Kidney epithelial cell (primary cell): Measurements from ENCODE around the gene PMEPA1. TPM values are rescaled to one million over a fixed set of nuclear protein-coding genes. Genes with fewer than 3 reads are reported as not detected.

Experiments used
- DNase-seq: peaks from one replicate; pipeline ENCODE4 v3.0.0-alpha.2; 2010; ENCODE audit warnings: low read depth
- H3K27me3 ChIP-seq: 2 replicates; pipeline ENCODE4 v1.6.0; 2011; ENCODE audit warnings: low read length; ENCODE audit not compliant: control insufficient read depth, insufficient read depth
- H3K36me3 ChIP-seq: 2 replicates; pipeline ENCODE4 v1.5.1; 2011; ENCODE audit warnings: low read length; ENCODE audit not compliant: control insufficient read depth, insufficient read depth
- H3K4me3 ChIP-seq: 2 replicates; pipeline ENCODE4 v1.5.1; 2011; ENCODE audit warnings: low read depth, mild to moderate bottlenecking, control low read depth, low read length
- total RNA-seq: library from RNA; depleted of rRNA; stranded (reverse); fragments of >200 nt; gene quantifications from 2 replicates; pipeline ENCODE4 v1.2.3, GENCODE V29; 2015
- TF ChIP-seq, protein P1 (sequence below): IDR thresholded peaks from 2 replicates; pipeline ENCODE4 v1.5.1; 2011; ENCODE audit warnings: mild to moderate bottlenecking, moderate library complexity, low read length, control low read depth, inconsistent platforms; ENCODE audit not compliant: insufficient read depth, poor library complexity, severe bottlenecking

PMEPA1 gene
- total RNA-seq, 1 donor from 2014 or later, result 244 TPM

DNA sequence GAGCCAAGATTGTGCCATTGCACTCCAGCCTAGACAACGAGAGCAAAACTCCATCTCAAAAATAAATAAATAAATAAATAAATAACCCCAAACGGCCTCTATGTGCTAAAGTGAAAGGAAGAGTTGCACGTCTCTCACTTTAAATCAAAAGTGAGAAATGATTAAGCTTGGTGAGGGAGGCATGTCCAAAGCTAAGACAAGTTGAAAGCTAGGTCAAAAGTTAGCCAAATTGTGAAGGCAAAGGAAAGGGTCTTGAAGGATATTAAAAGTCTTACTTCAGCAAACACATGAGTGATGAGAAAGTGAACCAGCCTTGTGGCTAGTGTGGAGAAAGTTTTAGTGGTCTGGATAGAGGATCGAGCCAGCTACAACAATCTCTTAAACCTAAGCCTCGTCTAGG, 103.9 kb downstream of the PMEPA1 start:
- H3K27me3 ChIP-seq, result peaks cover 24% of the 10 kb centered on the region
- TF ChIP-seq, protein P1, sequence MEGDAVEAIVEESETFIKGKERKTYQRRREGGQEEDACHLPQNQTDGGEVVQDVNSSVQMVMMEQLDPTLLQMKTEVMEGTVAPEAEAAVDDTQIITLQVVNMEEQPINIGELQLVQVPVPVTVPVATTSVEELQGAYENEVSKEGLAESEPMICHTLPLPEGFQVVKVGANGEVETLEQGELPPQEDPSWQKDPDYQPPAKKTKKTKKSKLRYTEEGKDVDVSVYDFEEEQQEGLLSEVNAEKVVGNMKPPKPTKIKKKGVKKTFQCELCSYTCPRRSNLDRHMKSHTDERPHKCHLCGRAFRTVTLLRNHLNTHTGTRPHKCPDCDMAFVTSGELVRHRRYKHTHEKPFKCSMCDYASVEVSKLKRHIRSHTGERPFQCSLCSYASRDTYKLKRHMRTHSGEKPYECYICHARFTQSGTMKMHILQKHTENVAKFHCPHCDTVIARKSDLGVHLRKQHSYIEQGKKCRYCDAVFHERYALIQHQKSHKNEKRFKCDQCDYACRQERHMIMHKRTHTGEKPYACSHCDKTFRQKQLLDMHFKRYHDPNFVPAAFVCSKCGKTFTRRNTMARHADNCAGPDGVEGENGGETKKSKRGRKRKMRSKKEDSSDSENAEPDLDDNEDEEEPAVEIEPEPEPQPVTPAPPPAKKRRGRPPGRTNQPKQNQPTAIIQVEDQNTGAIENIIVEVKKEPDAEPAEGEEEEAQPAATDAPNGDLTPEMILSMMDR, result no peak
- DNase-seq, result no peak

DNA sequence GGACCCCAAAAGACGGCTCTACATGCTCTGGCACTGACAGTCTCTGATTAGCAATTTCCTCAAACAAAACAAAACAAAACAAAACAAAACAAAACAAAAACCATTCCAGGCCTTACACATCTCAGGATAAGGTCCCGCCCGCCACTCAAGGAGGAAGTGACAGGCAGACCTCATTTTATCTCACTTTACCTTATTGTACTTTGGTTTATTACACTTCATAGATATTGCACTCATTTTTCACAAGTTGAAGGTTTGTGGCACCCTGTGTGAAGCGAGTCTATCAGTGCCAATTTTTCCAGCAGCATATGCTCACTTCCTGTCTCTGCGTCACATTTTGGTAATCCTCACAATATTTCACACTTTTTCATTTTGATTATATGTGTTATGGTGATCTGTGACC, 104.8 kb downstream of the PMEPA1 start:
- no peak overlapping the region for H3K4me3 ChIP-seq
- peaks cover 19% of the 10 kb centered on the region for H3K27me3 ChIP-seq
- no peak for DNase-seq
- TF ChIP-seq, protein P1, result no peak
- no peaks in the 10 kb centered on the region for H3K36me3 ChIP-seq

More for the DNA sequence above, 103.9 kb downstream of the PMEPA1 start:
- no peaks in the 10 kb centered on the region for H3K36me3 ChIP-seq
- no peak overlapping the region for H3K4me3 ChIP-seq

DNA sequence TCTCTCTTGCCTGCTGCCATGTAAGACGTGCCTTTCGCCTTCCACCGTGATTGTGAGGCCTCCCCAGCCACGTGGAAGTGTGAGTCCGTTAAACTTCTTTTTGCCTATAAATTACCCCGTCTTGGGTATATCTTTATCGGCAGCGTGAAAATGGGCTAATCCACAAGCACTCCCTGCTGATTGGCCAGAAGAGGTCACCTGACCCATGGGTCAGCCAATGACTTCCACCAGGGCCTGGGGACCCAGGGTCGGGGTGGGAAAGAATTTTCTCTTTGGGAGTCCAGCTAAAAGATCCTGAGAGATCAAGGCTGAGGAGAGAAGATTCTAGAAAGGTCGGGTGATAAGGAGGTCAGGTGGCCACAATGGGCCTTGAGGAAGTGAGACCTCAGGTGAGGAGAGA, 106.7 kb downstream of the PMEPA1 start:
- no peak overlapping the region for H3K4me3 ChIP-seq
- TF ChIP-seq, protein P1, result no peak
- peaks cover 4% of the 10 kb centered on the region for H3K27me3 ChIP-seq
- H3K36me3 ChIP-seq, result no peaks in the 10 kb centered on the region
- DNase-seq, result no peak

DNA sequence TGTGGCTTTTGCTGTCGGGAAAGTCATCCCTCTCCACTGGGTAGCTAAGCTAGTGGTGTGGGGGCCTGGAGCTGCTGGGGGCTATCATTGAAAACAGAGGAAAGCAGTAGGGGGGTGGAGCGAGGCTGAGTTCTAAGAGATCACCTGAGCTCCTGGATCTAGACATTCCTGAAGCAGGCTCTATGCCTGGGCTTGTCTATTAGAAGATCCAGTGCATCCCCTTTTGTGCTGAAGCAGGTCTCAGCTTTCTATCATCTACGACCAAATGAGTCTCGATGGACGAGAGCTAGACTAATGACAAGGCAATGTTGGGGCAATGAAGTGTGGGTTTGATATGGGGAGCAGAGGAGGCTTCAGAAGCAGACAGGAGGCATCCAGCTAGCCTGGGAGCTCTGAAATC, 108.1 kb downstream of the PMEPA1 start:
- H3K36me3 ChIP-seq, result no peaks in the 10 kb centered on the region
- H3K27me3 ChIP-seq, result peaks cover 4% of the 10 kb centered on the region
- DNase-seq, result no peak
- H3K4me3 ChIP-seq, result no peak overlapping the region
- TF ChIP-seq, protein P1, result no peak

DNA sequence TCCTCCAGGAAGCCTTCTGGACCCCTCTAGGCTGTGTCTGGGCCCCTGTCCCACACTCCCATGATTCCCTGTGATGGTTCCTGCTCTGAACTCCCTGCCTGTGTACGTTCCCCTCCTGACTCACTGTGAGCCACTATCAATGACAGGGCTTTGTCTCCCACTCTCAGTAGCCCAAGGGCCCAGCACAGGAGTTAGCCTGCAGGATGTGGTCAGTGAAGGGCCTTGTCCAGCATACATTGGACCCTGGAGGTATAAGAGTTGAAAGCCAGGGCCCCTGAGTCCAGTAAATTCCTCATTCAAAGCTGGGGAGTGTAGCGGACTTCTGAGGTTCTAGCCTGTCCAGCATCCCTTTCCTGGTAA, 108.6 kb downstream of the PMEPA1 start:
- no peak for DNase-seq
- H3K4me3 ChIP-seq, result no peak overlapping the region
- H3K27me3 ChIP-seq, result peaks cover 4% of the 10 kb centered on the region
- TF ChIP-seq, protein P1, result no peak
- no peaks in the 10 kb centered on the region for H3K36me3 ChIP-seq
